ENCODE results near the gene PDE11A.

DNA sequence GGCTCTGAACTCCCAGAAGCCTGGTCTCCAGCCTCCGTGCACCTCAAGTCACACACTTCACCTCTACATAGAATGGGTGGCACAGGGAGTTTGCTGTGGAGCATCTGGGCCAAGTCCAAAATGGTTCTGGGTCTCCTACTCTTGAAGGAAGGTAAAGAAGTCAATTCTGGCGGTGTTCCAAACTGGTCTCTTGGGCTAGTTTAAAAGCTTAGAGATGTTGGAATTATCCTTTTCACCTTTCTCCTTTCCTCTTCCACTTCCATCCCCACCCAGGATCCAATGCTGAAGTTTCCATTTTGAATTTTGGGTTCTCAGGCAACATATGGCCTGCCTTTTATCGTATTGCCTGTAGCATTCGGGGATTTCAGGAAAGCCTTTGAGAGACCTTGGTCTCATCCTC, 325.2 kb downstream of the PDE11A start:
- TF ChIP-seq POLR2A (IDR thresholded peaks at IDR 0.05; ENCODE audit: low read length), result no peak
- TF ChIP-seq GATA1 (IDR thresholded peaks at IDR 0.05; ENCODE audit: low read depth, low read length), result no peak
